Measurements from ENCODE around the gene TP53.
"Not testable (repeated sequence)": the region's sequence is repeated elsewhere in the genome, so short reads cannot be mapped to it uniquely, and the experiment has no call there.

Gene TP53

DNA sequence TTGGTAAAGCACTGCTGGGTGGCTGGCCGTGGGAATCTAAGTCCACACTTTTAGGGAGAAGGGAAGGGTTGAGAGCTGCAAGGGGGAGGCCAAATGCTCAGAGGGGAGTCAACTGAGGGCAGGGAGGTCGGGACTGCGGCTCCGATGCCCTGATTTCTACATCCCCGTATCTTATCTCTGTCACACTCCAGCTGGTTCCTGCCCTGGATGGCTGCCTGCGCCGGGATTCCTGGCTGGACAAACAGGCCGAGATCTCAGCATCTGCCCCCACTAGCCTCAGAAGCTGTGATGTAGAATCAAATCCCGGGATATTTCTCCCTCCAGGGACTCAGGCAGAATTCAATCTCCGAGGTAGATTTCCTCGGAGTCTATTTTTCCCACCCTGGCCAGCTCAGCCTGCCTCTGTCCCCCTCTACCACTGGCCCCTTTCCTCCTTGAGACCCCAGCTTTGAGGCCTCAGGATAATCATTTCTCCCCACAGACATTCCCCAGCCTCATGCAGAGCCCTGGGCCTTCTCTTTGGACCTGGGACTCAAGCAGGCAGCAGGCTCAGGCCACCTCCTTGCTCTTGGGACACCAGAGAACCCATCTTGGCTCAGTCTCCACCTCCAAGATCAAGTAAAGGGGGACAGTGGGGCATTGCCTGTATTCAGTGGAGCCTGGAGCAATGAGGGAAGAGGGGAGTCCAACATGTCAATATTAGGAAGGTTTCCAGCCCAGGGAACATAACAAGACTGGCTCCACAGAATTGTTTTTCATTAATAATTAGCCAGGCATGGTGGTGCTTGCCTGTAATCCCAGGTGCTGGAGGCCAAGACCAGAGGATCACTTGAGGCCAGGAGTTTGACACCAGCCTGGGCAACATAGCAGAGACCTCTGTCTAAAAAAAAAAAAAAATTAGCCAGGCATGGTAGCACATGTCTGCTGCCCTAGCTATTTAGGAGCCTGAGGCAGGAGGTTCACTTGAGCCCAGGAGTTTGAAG lies 55.6 kb downstream of the TP53 start:
- no peak for DNase-seq (ENCODE audit: low spot score)

DNA sequence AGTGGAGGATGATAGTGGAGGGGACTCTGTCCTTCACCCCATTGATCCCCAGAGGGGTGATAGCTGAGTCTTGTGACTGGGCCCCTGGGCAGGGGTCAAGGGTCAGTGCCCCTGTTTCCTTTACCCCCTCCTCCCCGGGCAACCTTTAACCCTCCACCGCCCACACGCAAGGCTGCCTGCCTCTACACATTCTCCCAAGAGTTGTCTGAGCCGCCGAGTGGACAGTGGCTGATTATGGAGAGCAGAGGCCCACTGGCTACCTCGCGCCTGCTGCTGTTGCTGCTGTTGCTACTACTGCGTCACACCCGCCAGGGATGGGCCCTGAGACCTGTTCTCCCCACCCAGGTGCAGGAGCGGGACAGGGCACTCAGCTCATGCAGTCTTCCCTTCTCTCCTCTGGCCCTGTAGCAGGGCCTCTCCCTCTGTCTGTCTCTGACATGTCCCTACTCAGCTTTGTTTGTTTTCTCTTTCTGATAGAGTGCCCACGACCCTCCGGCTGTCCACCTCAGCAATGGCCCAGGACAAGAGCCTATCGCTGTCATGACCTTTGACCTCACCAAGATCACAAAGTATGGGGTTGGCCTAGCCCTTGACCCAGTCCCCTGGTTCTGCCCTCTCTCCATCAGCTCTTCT lies 57.2 kb downstream of the TP53 start, which contains the start of gene SHBG:
TSS of gene SHBG (plus strand) at position 197 of the 633 bp plus-strand sequence. CDS start at position 235, 38 bp downstream.
- DNase-seq (ENCODE audit: low spot score) = no peak

DNA sequence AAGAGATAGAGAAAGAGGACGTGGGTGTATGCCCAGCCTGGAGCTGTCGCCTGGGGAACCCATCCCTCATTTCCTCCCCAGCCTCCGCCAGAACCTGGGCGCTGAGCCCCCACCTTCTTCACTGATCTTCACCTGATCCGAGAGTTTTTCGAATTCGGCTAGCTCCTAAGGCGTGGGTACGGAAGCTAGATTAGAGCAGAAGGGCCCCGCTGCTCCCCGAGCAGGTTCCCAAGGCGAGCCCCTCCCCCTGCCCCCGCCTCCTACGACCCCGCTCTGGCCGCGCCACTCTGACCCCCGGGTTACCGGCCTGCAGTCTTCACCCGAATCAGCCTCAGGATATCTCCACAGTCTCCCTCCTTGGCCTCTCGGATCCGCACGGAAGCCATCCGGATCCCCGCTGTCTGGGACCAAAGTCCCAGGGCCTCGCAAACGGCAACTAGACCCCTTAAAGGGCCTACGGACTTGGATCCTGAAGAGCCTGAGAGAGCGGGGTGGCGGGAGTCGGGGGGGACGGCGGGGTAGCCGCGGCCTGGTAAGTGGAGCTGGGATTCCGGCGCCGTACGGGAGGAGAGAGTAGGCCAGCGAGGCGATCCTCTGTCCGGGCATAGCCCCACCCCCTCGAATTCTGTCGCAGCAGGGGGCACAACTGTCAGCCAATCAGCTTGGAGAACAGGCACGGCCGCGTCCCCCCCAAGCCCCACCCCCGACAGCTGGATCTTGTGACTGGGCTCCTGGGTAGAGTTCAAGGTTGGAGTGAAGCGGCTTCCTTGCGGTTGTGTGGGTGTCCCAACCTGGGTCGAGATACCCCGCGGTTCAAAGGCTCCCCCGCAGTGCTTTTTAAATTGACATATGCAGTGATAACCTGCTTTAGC lies 59.8 kb downstream of the TP53 start, which contains the start of gene SAT2:
TSS of gene SAT2 (minus strand) at position 572 of the 872 bp plus-strand sequence. CDS start at position 386, 186 bp downstream.
- peak; percentile 86 for DNase-seq (ENCODE audit: low spot score)

DNA sequence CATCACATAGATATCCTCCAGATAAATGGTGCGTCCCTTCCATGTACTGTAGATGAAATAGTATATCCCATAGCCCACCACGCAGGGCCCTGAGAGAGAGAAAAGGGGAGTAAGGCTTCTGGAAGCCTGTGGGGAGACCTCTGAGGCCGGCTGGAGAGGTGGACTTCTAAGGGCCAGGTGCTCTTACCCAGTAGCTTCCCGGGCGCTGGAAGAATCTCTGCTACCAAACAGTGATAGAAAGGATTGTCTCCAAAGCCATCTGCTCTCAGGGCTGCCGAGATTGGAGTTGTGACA lies 60.4 kb downstream of the TP53 start:
- no peak for DNase-seq (ENCODE audit: low spot score)

DNA sequence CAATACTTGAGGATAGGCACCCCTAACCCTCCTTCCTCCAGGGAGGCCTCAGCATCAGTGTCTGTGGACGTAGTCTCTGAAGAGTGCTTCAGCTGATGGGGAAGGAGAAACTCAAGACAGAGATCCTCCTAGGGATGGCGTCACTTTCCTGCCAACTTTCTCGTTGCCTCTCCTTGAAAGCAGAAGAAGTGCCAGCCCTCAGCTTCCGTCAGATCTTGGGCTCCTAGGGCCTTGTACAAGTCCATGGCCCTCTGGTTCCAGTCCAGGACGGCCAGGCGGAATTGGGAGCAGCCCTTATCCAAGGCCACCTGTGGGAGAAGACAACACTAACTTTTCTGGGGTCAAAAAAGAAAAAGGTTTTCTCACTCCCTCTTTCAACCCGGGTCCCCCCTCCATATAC lies 61.0 kb downstream of the TP53 start:
- DNase-seq (ENCODE audit: low spot score) = no peak

DNA sequence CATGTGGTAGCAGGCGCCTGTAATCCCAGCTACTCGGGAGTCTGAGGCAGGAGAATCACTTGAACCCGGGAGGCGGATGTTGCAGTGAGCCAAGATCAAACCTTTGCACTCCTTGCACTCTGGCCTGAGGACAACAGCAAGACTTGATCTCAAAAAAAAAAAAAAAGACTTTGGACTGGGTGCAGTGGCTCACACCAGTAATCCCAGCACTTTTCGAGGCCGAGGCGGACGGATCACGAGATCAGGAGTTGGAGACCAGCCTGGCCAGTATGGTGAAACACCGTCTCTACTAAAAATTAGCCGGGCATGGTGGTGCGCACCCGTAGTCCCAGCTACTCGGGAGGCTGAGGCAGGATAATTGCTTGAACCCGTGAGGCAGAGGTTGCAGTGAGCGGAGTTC lies 61.5 kb downstream of the TP53 start:
- DNase-seq (ENCODE audit: low spot score) = not testable (repeated sequence)

DNA sequence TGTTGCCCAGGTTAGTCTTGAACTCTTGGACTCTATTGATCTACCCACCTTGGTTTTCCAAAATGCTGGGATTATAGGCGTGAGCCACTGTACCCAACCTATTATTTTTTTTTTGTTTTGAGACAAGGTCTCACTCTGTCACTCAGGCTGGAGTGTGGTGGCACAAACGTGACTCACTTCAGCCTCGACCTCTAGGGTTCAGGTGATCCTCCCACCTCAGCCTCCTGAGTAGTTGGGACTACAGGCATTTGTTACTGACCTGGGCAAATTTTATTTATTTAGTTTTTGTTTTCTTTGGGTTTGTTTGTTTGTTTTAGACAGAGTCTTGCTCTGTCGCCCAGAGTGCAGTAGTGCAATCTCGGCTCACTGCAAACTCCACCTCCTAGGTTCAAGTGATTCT lies 63.6 kb downstream of the TP53 start:
- DNase-seq (ENCODE audit: low spot score) = no peak

DNA sequence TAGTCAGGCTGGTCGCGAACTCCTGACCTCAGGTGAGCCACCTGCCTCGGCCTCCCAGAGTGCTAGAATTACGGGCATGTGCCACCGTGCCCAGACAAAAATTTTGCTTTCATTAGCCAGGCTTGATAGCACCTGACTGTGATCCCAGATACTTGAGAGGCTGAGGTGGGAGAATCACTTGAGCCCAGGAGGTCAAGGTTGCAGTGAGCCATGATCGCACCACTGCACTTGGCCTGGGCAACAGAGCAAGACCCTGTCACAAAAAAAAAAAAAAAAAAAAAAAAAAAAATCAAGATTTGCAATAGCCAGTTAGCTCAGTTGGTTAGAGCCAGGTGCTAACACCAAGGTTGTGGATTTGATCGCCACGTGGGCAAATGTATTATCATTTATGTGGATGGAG lies 66.5 kb downstream of the TP53 start:
- DNase-seq (ENCODE audit: low spot score) = no peak

DNA sequence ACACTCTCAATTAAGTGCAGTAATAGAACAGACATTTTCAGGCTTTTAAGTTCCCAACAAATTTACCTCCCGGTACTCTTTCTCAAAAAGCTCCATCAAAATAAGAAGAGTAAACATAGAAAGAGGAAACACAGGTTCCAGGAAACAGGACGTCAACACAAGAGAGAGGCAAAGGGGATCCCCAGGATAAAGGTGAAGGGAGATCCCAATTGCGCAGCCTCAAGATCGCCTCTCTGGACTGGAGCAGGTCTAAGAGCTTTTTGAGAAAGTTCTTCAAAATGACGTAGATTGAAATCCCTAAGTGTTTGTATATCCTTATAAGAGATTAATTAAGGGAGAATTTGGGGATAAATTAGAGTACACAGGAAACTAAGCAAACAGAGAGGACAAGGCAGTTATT lies 68.7 kb downstream of the TP53 start:
- no peak for DNase-seq (ENCODE audit: low spot score)
